Activated CD4-positive, alpha-beta T cell treated with anti-CD3 and anti-CD28 coated beads for 24 hours (primary cell): ENCODE data around the gene ACSF3.

Experiments used
- DNase-seq, 2 donors: peaks; one replicate each; pipeline ENCODE4 v3.0.0-alpha.2; 2020; ENCODE audit warnings: low read depth in 2 of 2

ACSF3 gene

GRCh38 chr16:89145406-89146161 lies 51.9 kb downstream of the ACSF3 start:
- DNase-seq: no peak

GRCh38 chr16:89146211-89147005 lies 52.8 kb downstream of the ACSF3 start:
- no peak for DNase-seq

GRCh38 chr16:89147085-89147817 lies 53.6 kb downstream of the ACSF3 start:
- DNase-seq: no peak

- DNase-seq: no peak
Measured at GRCh38 chr16:89149386-89149785, 55.7 kb downstream of the ACSF3 start.

- DNase-seq: no peak
Measured at GRCh38 chr16:89150090-89150835, 56.6 kb downstream of the ACSF3 start.

- no peak for DNase-seq
Measured at GRCh38 chr16:89150981-89151380, 57.3 kb downstream of the ACSF3 start.

- no peak for DNase-seq
Measured at GRCh38 chr16:89152831-89153700, 59.4 kb downstream of the ACSF3 start.

- no peak for DNase-seq
Measured at GRCh38 chr16:89153848-89154271, 60.2 kb downstream of the ACSF3 start.

GRCh38 chr16:89154390-89155183 lies 60.9 kb downstream of the ACSF3 start:
- DNase-seq: no peak

GRCh38 chr16:89155184-89155679 lies 61.6 kb downstream of the ACSF3 start:
- DNase-seq: no peak

- no peak for DNase-seq
Measured at GRCh38 chr16:89155851-89156739, 62.4 kb downstream of the ACSF3 start.

- DNase-seq: no peak
Measured at GRCh38 chr16:89156740-89157645, 63.3 kb downstream of the ACSF3 start.

GRCh38 chr16:89157778-89158177 lies 64.1 kb downstream of the ACSF3 start:
- DNase-seq: no peak

GRCh38 chr16:89159066-89159849 lies 65.6 kb downstream of the ACSF3 start:
- no peak for DNase-seq

- DNase-seq: no peak
Measured at GRCh38 chr16:89159850-89160354, 66.2 kb downstream of the ACSF3 start.

GRCh38 chr16:89160977-89161701 lies 67.5 kb downstream of the ACSF3 start:
- DNase-seq: no peak
